OCI-LY7 (cell line): Measurements from ENCODE around the gene DCX. TPM values are rescaled to one million over a fixed set of nuclear protein-coding genes. Genes with fewer than 3 reads are reported as not detected.

Source experiments
- BruUV-seq: library from RNA; stranded (reverse); fragments of 400-500 nt; replicated peaks from 2 replicates; lab custom pipeline; 2021; lab: Mats Ljungman, UMichigan
- CTCF ChIA-PET: fragments of 300-600 bp; sonication (Branson Sonifier 250); formaldehyde crosslinking; loops from one replicate; lab custom pipeline; 2022; ENCODE audit warnings: antibody characterized with exemption; ENCODE audit not compliant: unreplicated experiment; lab: Charles Lee
- POLR2A ChIA-PET: fragments of 300-600 bp; sonication (Branson Sonifier 250); formaldehyde crosslinking; loops from one replicate; lab custom pipeline; 2022; ENCODE audit warnings: antibody characterized with exemption; lab: Charles Lee
- DNase-seq: peaks from one replicate; pipeline ENCODE4 v3.0.0-alpha.2; 2015; ENCODE audit warnings: low spot score
- H2AFZ ChIP-seq: fragments of 200-600 bp; sonication (generic), shearing (Covaris generic); 2 replicates; pipeline ENCODE4 v1.6.1; 2014; ENCODE audit warnings: mild to moderate bottlenecking, antibody characterized with exemption, low read length, moderate library complexity
- H3K27ac ChIP-seq: fragments of 200-600 bp; sonication (generic); 2 replicates; pipeline ENCODE4 v1.5.1; 2014; ENCODE audit warnings: mixed run types, low read depth, mild to moderate bottlenecking, moderate library complexity, low read length, inconsistent platforms; ENCODE audit not compliant: poor library complexity, severe bottlenecking
- H3K36me3 ChIP-seq: fragments of 200-600 bp; sonication (generic); 2 replicates; pipeline ENCODE4 v1.6.1; 2014; ENCODE audit warnings: mild to moderate bottlenecking, antibody characterized with exemption, low read length, moderate library complexity, mixed read lengths; ENCODE audit not compliant: insufficient read depth
- H3K4me1 ChIP-seq: fragments of 200-600 bp; sonication (generic); 2 replicates; pipeline ENCODE4 v1.5.1; 2014; ENCODE audit warnings: mild to moderate bottlenecking, low read length; ENCODE audit not compliant: insufficient read depth, poor library complexity, severe bottlenecking
- H3K4me2 ChIP-seq: fragments of 200-600 bp; sonication (generic); 2 replicates; pipeline ENCODE4 v1.6.1; 2014; ENCODE audit warnings: mild to moderate bottlenecking, low read length
- H3K4me3 ChIP-seq: fragments of 200-600 bp; sonication (generic); 2 replicates; pipeline ENCODE4 v1.5.1; 2014; ENCODE audit warnings: mild to moderate bottlenecking, low read depth, low read length; ENCODE audit not compliant: poor library complexity, severe bottlenecking
- H3K79me2 ChIP-seq: fragments of 200-600 bp; sonication (generic); 2 replicates; pipeline ENCODE4 v1.6.1; 2016; ENCODE audit warnings: low read depth, mild to moderate bottlenecking, low read length, moderate library complexity, mixed read lengths; ENCODE audit not compliant: insufficient read depth
- H3K9me2 ChIP-seq: fragments of 200-600 bp; sonication (generic); 2 replicates; pipeline ENCODE4 v1.6.1; 2016; ENCODE audit warnings: mild to moderate bottlenecking, low read length, mixed read lengths; ENCODE audit not compliant: insufficient read depth
- H3K9me3 ChIP-seq: fragments of 200-600 bp; sonication (generic); 2 replicates; pipeline ENCODE4 v1.6.1; 2014; ENCODE audit warnings: mild to moderate bottlenecking, mixed run types, low read length, mixed read lengths
- H4K20me1 ChIP-seq: fragments of 200-600 bp; sonication (generic); 2 replicates; pipeline ENCODE4 v1.6.1; 2014; ENCODE audit warnings: mild to moderate bottlenecking, antibody characterized with exemption, low read length, moderate library complexity, mixed read lengths; ENCODE audit not compliant: insufficient read depth
- CTCF ChIP-seq: fragments of 200-600 bp; sonication (generic); conservative IDR thresholded peaks from 2 replicates; pipeline ENCODE4 v1.5.1; 2014; ENCODE audit warnings: mild to moderate bottlenecking, antibody characterized with exemption, low read length, moderate library complexity, mixed read lengths
- EZH2phosphoT487 ChIP-seq: fragments of 200-600 bp; sonication (generic); IDR thresholded peaks from 2 replicates; pipeline ENCODE4 v1.6.1; 2018; ENCODE audit warnings: low read depth, borderline replicate concordance, mild to moderate bottlenecking, mixed run types, antibody characterized with exemption, low read length, moderate library complexity, mixed read lengths
- intact Hi-C: fragments of 100-400 bp; cut with micrococcal nuclease; formaldehyde crosslinking; loops from one replicate; pipeline ENCODE4 v1.10.0; 2022; ENCODE audit not compliant: unreplicated experiment
- total RNA-seq, 2 experiments: library from RNA; depleted of rRNA in 1 of 2; stranded (reverse); fragments of >200 nt in 1 of 2; shearing (Covaris generic) in 1 of 2; gene quantifications; 2 replicates each; pipeline ENCODE4 v1.2.3, GENCODE V29; 2014 to 2022

The DCX gene
- total RNA-seq, 2 experiments from 2014 or later, result not detected

- Histone ChIP-seq H3K79me2 (no peaks in the 10 kb centered on the region), H3K27ac (no peak overlapping the region), H3K4me1 (no peaks in the 10 kb centered on the region), H3K4me2 (no peak overlapping the region), H4K20me1 (no peaks in the 10 kb centered on the region), H3K4me3 (no peak overlapping the region), H2AFZ (no peak overlapping the region), H3K36me3 (no peaks in the 10 kb centered on the region), H3K9me2 (no peaks in the 10 kb centered on the region), H3K9me3 (no peaks in the 10 kb centered on the region)
- BruUV-seq, result no TSS peak
- CTCF ChIA-PET, result no interaction called here
- POLR2A ChIA-PET, result no interaction called here
- intact Hi-C loops, result no loop called here
- TF ChIP-seq EZH2phosphoT487, result no peak
- TF ChIP-seq CTCF, result no peak
- no peak for DNase-seq
Measured at GRCh38 chrX:111260451-111260850, 151.5 kb downstream of the DCX start.

- no peak for TF ChIP-seq EZH2phosphoT487
- ChIA-PET CTCF (no interaction called here), POLR2A (no interaction called here)
- Histone ChIP-seq H3K27ac (no peak overlapping the region), H3K4me3 (no peak overlapping the region), H3K79me2 (no peaks in the 10 kb centered on the region), H2AFZ (no peak overlapping the region), H4K20me1 (no peaks in the 10 kb centered on the region), H3K4me1 (no peaks in the 10 kb centered on the region), H3K36me3 (no peaks in the 10 kb centered on the region), H3K4me2 (no peak overlapping the region), H3K9me3 (no peaks in the 10 kb centered on the region), H3K9me2 (no peaks in the 10 kb centered on the region)
- no TSS peak for BruUV-seq
- DNase-seq, result no peak
- intact Hi-C loops, result no loop called here
Measured at GRCh38 chrX:111259559-111259958, 152.4 kb downstream of the DCX start.

- no peak for DNase-seq
- TF ChIP-seq EZH2phosphoT487, result no peak
- TF ChIP-seq CTCF, result no peak
- BruUV-seq, result no TSS peak
- no peaks in the 10 kb centered on the region for H4K20me1 ChIP-seq
- H3K9me2 ChIP-seq, result no peaks in the 10 kb centered on the region
- H3K4me1 ChIP-seq, result no peaks in the 10 kb centered on the region
- H3K79me2 ChIP-seq, result no peaks in the 10 kb centered on the region
- ChIA-PET CTCF (no interaction called here), POLR2A (no interaction called here)
- intact Hi-C loops, result no loop called here
- no peak overlapping the region for H2AFZ ChIP-seq
- H3K36me3 ChIP-seq, result no peaks in the 10 kb centered on the region
- H3K4me2 ChIP-seq, result no peak overlapping the region
- no peaks in the 10 kb centered on the region for H3K9me3 ChIP-seq
- H3K27ac ChIP-seq, result no peak overlapping the region
- no peak overlapping the region for H3K4me3 ChIP-seq
Measured at GRCh38 chrX:111257733-111258132, 154.3 kb downstream of the DCX start.
